B cell (primary cell): ENCODE results near the gene CABP5. TPM values are rescaled to one million over a fixed set of nuclear protein-coding genes. Genes with fewer than 3 reads are reported as not detected.

Experiments used
- ATAC-seq: fragments of 200-7000 bp; cut with Tn5 transposase; one replicate; pipeline ENCODE4 v1.10.0; 2021; ENCODE audit warnings: low read depth, mild to moderate bottlenecking, moderate number of reproducible peaks, moderate library complexity
- CTCF ChIA-PET: fragments of 350-600 bp; sonication (Branson Sonifier 250); formaldehyde crosslinking; loops from one replicate; lab custom pipeline; 2021; ENCODE audit warnings: antibody characterized with exemption, inconsistent platforms; lab: Charles Lee
- POLR2A ChIA-PET: fragments of 350-600 bp; sonication (Branson Sonifier 250); formaldehyde crosslinking; loops from one replicate; lab custom pipeline; 2021; ENCODE audit warnings: antibody characterized with exemption; lab: Charles Lee
- DNase-seq: peaks from one replicate; pipeline ENCODE4 v3.0.0; 2013
- H2AFZ ChIP-seq: 2 replicates; pipeline ENCODE4 v1.6.1; 2012; ENCODE audit warnings: mild to moderate bottlenecking, low read depth, low read length; ENCODE audit not compliant: insufficient read depth, poor library complexity, severe bottlenecking
- H3K27ac ChIP-seq, 2 donors: 1 replicate in 1 of 2; 2 replicates in 1 of 2; pipeline ENCODE4 v1.5.1; 2012 to 2013; ENCODE audit warnings: low read length in 2 of 2, mild to moderate bottlenecking in 2 of 2, moderate library complexity in 1 of 2
- H3K27me3 ChIP-seq, 4 experiments: fragments of 200-600 bp in 1 of 4; sonication (generic) in 1 of 4; replicated peaks in 1 of 4; 1 replicate in 2 of 4; 2 replicates in 2 of 4; pipeline versions ENCODE4 v1.6.1 to v1.7.0; 2013 to 2016; ENCODE audit warnings: low read length in 3 of 4, mild to moderate bottlenecking in 2 of 4, mixed read lengths in 1 of 4, moderate library complexity in 1 of 4; ENCODE audit not compliant: insufficient read depth in 4 of 4, control insufficient read depth in 3 of 4; ENCODE audit errors: control extremely low read depth in 1 of 4
- H3K36me3 ChIP-seq, 2 experiments: replicated peaks in 1 of 2; 1 replicate in 1 of 2; 2 replicates in 1 of 2; pipeline versions ENCODE4 v1.6.1 to v1.7.1; 2013; ENCODE audit warnings: low read length in 1 of 2; ENCODE audit not compliant: insufficient read depth in 2 of 2, control insufficient read depth in 1 of 2; ENCODE audit errors: control extremely low read depth in 1 of 2, extremely low read depth in 1 of 2
- H3K4me1 ChIP-seq, 2 donors: fragments of 200-600 bp in 1 of 2; sonication (generic) in 1 of 2; 1 replicate in 1 of 2; 2 replicates in 1 of 2; pipeline versions ENCODE4 v1.5.1 to v1.6.1; 2013 to 2017; ENCODE audit warnings: low read length in 2 of 2; ENCODE audit not compliant: control insufficient read depth in 2 of 2, insufficient read depth in 2 of 2
- H3K4me2 ChIP-seq: replicated peaks from 2 replicates; pipeline ENCODE3; 2012; ENCODE audit warnings: mild to moderate bottlenecking, low read depth, low read length; ENCODE audit not compliant: poor library complexity, severe bottlenecking
- H3K4me3 ChIP-seq, 5 experiments: fragments of 200-600 bp in 1 of 5; sonication (generic) in 1 of 5; 1 replicate in 3 of 5; 2 replicates in 2 of 5; pipeline versions ENCODE4 v1.5.1 to v1.7.0; 2011 to 2016; ENCODE audit warnings: low read length in 4 of 5, mild to moderate bottlenecking in 4 of 5, low read depth in 2 of 5, control low read depth in 1 of 5, moderate library complexity in 1 of 5; ENCODE audit not compliant: insufficient read depth in 1 of 5; ENCODE audit errors: control extremely low read depth in 1 of 5, extremely low read depth in 1 of 5
- H3K79me2 ChIP-seq: fragments of 200-600 bp; sonication (generic); one replicate; pipeline ENCODE4 v1.6.0; 2016; ENCODE audit warnings: low read length; ENCODE audit not compliant: control insufficient read depth, insufficient read depth
- H3K9ac ChIP-seq: fragments of 200-600 bp; sonication (generic); 2 replicates; pipeline ENCODE4 v1.6.1; 2017; ENCODE audit warnings: mild to moderate bottlenecking, low read length, moderate library complexity
- H3K9me3 ChIP-seq, 3 donors: one replicate each; pipeline versions ENCODE4 v1.6.1 to v1.7.1; 2013; ENCODE audit warnings: low read length in 2 of 3; ENCODE audit not compliant: control insufficient read depth in 2 of 3, insufficient read depth in 1 of 3; ENCODE audit errors: control extremely low read depth in 1 of 3
- H4K20me1 ChIP-seq: 2 replicates; pipeline ENCODE4 v1.6.0; 2012; ENCODE audit warnings: mild to moderate bottlenecking, low read length; ENCODE audit not compliant: insufficient read depth, control insufficient read depth, poor library complexity, severe bottlenecking
- H3K27ac Mint-ChIP-seq: one replicate; pipeline ENCODE4 v1.8.0; 2021; ENCODE audit warnings: mixed read lengths
- H3K27me3 Mint-ChIP-seq: one replicate; pipeline ENCODE4 v1.8.0; 2021; ENCODE audit warnings: mixed read lengths
- H3K4me1 Mint-ChIP-seq: one replicate; pipeline ENCODE4 v1.8.0; 2021; ENCODE audit warnings: mixed read lengths
- H3K4me3 Mint-ChIP-seq: one replicate; pipeline ENCODE4 v1.8.0; 2021; ENCODE audit warnings: mixed read lengths
- H3K9me3 Mint-ChIP-seq: one replicate; pipeline ENCODE4 v1.8.0; 2022; ENCODE audit warnings: mixed read lengths; ENCODE audit not compliant: insufficient read depth
- EZH2 ChIP-seq: IDR thresholded peaks from 2 replicates; pipeline ENCODE4 v1.6.1; 2012; ENCODE audit warnings: borderline replicate concordance, low read depth, mild to moderate bottlenecking, moderate library complexity, low read length; ENCODE audit not compliant: insufficient read depth, poor library complexity, severe bottlenecking
- WGBS: methylation state at CpG from one replicate; pipeline ENCODE4 v1.1.5; 2013; ENCODE audit warnings: missing lambda C conversion rate; ENCODE audit not compliant: insufficient coverage; 5-methylcytosine and 5-hydroxymethylcytosine counted together
- intact Hi-C: fragments of 100-400 bp; cut with micrococcal nuclease; formaldehyde crosslinking; loops from one replicate; pipeline ENCODE4 v1.10.0; 2022
- polyA plus RNA-seq: library from polyadenylated mRNA; depleted of rRNA; stranded (reverse); fragments of >200 nt; gene quantifications from 2 replicates; pipeline ENCODE4 v1.2.3, GENCODE V29; 2012
- total RNA-seq, 2 donors: library from RNA; stranded (reverse); fragments of 120-200 nt in 1 of 2; gene quantifications; 1 replicate in 1 of 2; 2 replicates in 1 of 2; pipeline versions ENCODE4 v1.2.3 to v1.2.4, GENCODE V29; 2013 to 2022
- TF ChIP-seq, protein P1 (sequence below): fragments of 200-600 bp; IDR thresholded peaks from one replicate; pipeline ENCODE4 v1.8.0; 2022; ENCODE audit warnings: antibody characterized with exemption, mild to moderate bottlenecking

Gene CABP5
- total and polyA plus RNA-seq, 2 donors (not counting 1 experiment from before 2014, with no cell fraction given): not detected

DNA sequence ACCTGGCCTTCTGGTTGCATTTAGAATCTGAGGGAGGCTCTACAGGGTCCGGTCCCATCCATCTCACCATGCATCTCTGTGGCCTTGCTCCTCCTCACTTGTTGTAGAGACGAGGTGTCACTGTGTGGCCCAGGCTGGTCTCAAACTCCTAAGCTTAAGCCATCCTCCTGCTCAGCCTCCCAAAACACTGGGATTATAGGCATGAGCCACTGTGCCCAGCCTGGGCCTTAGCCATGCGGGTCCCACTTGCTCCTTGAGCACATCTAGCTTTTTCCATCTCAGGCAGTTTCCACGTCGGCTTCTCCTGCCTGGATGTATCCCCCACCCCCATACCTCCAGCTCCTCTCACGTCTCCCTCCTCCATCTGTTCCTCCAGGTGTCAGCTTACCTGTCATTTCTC is 39.6 kb downstream of the CABP5 start:
- Mint-ChIP-seq H3K27ac (no peak overlapping the region), H3K4me1 (no peaks in the 10 kb centered on the region), H3K27me3 (peaks cover 28% of the 10 kb centered on the region), H3K9me3 (no peaks in the 10 kb centered on the region), H3K4me3 (no peak overlapping the region)
- no peaks in the 10 kb centered on the region for H3K79me2 ChIP-seq
- POLR2A ChIA-PET: no interaction called here
- no peaks in the 10 kb centered on the region for H3K4me1 ChIP-seq
- no peak overlapping the region for H2AFZ ChIP-seq
- CTCF ChIA-PET: no interaction called here
- H3K27ac ChIP-seq: no peak overlapping the region
- H3K9me3 ChIP-seq: no peaks in the 10 kb centered on the region
- H3K4me2 ChIP-seq: no peak overlapping the region
- DNase-seq (no peak), ATAC-seq (no peak)
- intact Hi-C loops: no loop called here
- TF ChIP-seq, protein P1, sequence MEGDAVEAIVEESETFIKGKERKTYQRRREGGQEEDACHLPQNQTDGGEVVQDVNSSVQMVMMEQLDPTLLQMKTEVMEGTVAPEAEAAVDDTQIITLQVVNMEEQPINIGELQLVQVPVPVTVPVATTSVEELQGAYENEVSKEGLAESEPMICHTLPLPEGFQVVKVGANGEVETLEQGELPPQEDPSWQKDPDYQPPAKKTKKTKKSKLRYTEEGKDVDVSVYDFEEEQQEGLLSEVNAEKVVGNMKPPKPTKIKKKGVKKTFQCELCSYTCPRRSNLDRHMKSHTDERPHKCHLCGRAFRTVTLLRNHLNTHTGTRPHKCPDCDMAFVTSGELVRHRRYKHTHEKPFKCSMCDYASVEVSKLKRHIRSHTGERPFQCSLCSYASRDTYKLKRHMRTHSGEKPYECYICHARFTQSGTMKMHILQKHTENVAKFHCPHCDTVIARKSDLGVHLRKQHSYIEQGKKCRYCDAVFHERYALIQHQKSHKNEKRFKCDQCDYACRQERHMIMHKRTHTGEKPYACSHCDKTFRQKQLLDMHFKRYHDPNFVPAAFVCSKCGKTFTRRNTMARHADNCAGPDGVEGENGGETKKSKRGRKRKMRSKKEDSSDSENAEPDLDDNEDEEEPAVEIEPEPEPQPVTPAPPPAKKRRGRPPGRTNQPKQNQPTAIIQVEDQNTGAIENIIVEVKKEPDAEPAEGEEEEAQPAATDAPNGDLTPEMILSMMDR: no peak
- TF ChIP-seq EZH2: no peak
- WGBS: 83% methylated on average over 6 of the region's 6 CpGs
- H3K9ac ChIP-seq: no peak overlapping the region
- H3K4me3 ChIP-seq: no peak overlapping the region
- H3K27me3 ChIP-seq: peaks cover 0 to 10% (median 3%) of the 10 kb centered on the region in 4 experiments
- H3K36me3 ChIP-seq: no peaks in the 10 kb centered on the region
- no peaks in the 10 kb centered on the region for H4K20me1 ChIP-seq

DNA sequence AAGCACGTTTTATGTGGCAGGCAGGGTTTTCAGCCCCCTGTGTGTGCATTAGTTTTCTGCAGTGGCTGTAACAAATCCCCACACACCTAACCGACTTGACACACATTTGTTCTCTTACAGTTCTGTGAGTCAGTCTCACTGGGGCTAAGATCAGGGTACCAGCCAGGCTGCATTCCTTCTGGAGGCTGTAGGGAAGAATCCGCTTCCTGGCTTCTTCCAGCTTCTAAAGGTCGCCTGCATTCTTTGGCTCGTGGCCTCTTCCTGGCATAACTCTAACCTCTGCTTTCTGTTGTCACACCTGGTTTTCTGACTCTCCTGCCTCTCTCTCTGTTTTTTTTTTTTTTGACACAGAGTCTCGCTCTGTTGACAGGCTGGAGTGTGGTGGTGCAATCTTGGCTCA is 43.0 kb downstream of the CABP5 start:
- no peaks in the 10 kb centered on the region for H3K4me1 ChIP-seq
- no peaks in the 10 kb centered on the region for H3K36me3 ChIP-seq
- H4K20me1 ChIP-seq: no peaks in the 10 kb centered on the region
- CTCF ChIA-PET: no interaction called here
- ATAC-seq: no peak
- no peak for DNase-seq
- no peaks in the 10 kb centered on the region for H3K4me1 Mint-ChIP-seq
- no peak overlapping the region for H3K4me3 ChIP-seq
- H3K27me3 Mint-ChIP-seq: peaks cover 23% of the 10 kb centered on the region
- TF ChIP-seq, protein P1: no peak
- no peak for TF ChIP-seq EZH2
- intact Hi-C loops: no loop called here
- H3K79me2 ChIP-seq: no peaks in the 10 kb centered on the region
- H3K4me3 Mint-ChIP-seq: no peak overlapping the region
- no peak overlapping the region for H3K9ac ChIP-seq
- no peak overlapping the region for H3K27ac ChIP-seq
- no peak overlapping the region for H3K27ac Mint-ChIP-seq
- POLR2A ChIA-PET: no interaction called here
- H3K4me2 ChIP-seq: no peak overlapping the region
- WGBS: 85% methylated on average over 2 of the region's 6 CpGs
- H3K9me3 ChIP-seq: no peaks in the 10 kb centered on the region
- H2AFZ ChIP-seq: no peak overlapping the region
- peaks cover 0 to 3% (median 0%) of the 10 kb centered on the region in 4 experiments for H3K27me3 ChIP-seq
- H3K9me3 Mint-ChIP-seq: no peaks in the 10 kb centered on the region
